Measurements from ENCODE around the gene LDB2.
"Not testable (repeated sequence)": the region's sequence is repeated elsewhere in the genome, so short reads cannot be mapped to it uniquely, and the experiment has no call there.

Gene LDB2

DNA sequence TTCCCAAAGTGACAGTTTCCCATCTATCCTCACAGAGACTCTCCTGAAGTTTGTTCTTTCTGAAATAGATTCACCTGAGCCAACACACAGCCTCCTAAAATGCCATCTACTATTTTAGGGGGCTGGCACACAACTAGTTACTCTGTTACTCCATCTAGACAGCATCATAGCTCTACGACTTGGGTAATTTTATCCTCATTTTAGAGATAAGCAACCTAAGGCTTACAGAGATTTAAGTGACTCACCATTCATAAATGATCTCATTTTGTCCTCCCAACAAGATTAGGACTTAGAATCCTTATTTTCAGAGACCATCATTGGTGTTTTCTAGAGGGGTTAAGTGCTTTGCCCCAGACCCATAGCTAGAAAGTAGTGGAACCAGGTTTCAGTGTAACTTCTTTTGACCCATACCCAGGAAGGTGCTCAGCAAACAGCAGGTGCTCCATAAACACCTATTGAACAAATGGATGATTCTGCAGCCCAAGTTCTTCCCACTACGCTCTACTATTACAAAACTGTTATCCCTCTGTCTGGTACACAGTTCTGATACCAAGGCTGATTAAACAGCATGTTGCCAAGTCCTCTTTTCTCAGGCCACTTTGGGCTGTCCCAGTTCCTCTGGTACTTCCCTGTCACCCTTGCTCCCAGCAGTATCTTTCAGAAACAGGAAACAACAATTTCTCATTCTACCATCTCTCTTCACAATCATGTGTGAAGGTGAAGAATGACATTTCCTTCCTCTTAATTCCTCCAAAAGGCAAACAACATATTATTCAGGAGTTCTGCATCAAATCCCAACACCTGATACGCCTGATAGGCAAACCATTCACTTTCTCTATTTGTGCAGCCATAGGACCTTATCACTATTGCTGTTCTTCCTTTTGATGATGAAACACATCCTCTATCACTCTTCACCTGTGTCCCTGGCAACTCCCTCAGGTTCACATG, 367.5 kb downstream of the LDB2 start:
- Histone ChIP-seq H3K79me2 (ENCODE audit: control insufficient read depth, insufficient read depth, low read length, unreplicated experiment) (no peaks in the 10 kb centered on the region), H3K27me3 (ENCODE audit: insufficient read depth, low read length) (peaks cover 13% of the 10 kb centered on the region; the same call in 1 of the 2 replicates), H3K36me3 (ENCODE audit: insufficient read depth, low read length) (no peaks in the 10 kb centered on the region), H2AFZ (ENCODE audit: low read length, unreplicated experiment) (no peak overlapping the region), H3K4me1 (ENCODE audit: control insufficient read depth, insufficient read depth, low read length, unreplicated experiment) (peaks cover 23% of the 10 kb centered on the region), H3K4me3 (ENCODE audit: low read depth, low read length) (no peak overlapping the region), H3K27ac (ENCODE audit: low read depth, low read length) (no peak overlapping the region)

DNA sequence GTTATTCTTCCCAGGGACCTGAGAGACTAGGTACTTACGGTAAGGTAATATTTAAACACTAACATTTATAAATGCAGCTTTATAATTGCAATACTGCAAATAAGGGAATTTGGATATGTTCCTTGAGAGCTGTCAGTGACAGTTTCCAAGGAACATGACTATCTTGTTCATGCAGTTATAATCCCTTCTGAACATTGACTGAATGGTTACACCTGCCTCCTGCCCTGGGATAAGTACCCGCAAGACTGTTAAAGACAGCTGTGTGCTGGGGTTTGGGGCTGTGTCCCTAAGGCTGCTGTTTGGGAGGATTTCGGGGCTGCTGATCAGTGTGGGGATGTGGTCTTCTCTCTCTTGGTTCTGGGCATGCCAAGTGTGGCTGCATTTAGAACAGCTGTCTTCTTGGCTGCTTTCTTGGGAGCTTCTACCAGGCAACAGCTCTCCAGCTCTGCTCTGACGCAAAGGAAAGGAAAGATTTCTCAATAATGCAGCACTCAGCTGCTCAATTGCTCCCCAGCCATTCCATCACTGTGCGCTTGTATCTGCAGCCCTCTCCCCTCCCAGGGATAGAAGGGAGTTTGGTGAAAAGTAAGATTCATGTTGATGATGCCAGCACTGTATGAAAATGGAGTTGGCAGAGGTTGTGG, 373.4 kb downstream of the LDB2 start:
- Histone ChIP-seq H3K36me3 (ENCODE audit: insufficient read depth, low read length) (no peaks in the 10 kb centered on the region), H3K79me2 (ENCODE audit: control insufficient read depth, insufficient read depth, low read length, unreplicated experiment) (no peaks in the 10 kb centered on the region), H3K27me3 (ENCODE audit: insufficient read depth, low read length) (peaks cover 30% of the 10 kb centered on the region), H3K4me1 (ENCODE audit: control insufficient read depth, insufficient read depth, low read length, unreplicated experiment) (no peaks in the 10 kb centered on the region), H2AFZ (ENCODE audit: low read length, unreplicated experiment) (no peak overlapping the region), H3K27ac (ENCODE audit: low read depth, low read length) (no peak overlapping the region), H3K4me3 (ENCODE audit: low read depth, low read length) (no peak overlapping the region)

DNA sequence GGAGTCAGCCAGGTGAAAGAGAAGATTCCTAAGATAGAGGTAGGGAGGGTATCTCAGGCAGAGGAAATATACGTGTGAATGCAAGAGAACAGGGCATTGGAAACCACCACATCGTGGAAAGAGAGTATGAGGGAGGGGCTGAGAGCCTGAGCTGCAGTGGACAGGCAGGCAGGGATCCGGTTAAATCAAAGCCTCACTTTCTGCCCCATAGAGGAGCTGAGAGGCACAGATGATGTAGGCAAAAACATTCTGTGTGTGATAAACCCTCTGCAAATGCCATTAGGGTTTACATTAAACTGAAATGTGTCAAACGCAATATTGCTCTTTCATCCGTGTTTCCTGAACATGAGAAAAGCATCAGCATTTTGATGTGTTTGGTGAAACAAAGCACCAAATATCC, 374.0 kb downstream of the LDB2 start:
- H3K79me2 ChIP-seq (ENCODE audit: control insufficient read depth, insufficient read depth, low read length, unreplicated experiment), result no peaks in the 10 kb centered on the region
- no peaks in the 10 kb centered on the region for H3K4me1 ChIP-seq (ENCODE audit: control insufficient read depth, insufficient read depth, low read length, unreplicated experiment)
- H3K27me3 ChIP-seq (ENCODE audit: insufficient read depth, low read length), result peaks cover 24% of the 10 kb centered on the region

DNA sequence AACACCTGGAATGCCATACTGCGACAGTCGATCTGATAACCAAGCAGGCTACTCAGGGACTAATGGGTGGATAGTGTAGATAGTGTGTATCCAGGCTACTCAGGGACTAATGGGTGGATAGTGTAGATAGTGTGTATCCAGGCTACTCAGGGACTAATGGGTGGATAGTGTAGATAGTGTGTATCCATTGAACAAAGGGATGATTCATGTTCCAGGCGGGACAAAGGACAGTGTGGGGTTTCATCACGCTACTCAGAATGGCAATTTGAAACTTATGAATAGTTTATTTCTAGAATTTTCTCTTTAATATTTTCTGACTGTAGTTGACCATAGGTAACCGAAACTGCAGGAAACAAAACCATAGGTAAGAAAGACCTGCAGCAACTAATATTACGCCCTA, 374.9 kb downstream of the LDB2 start:
- H3K27me3 ChIP-seq (ENCODE audit: insufficient read depth, low read length), result peaks cover 24% of the 10 kb centered on the region
- not testable (repeated sequence) for H2AFZ ChIP-seq (ENCODE audit: low read length, unreplicated experiment); H3K79me2 ChIP-seq (ENCODE audit: control insufficient read depth, insufficient read depth, low read length, unreplicated experiment); H3K4me3 ChIP-seq (ENCODE audit: low read depth, low read length); H3K4me1 ChIP-seq (ENCODE audit: control insufficient read depth, insufficient read depth, low read length, unreplicated experiment); H3K27ac ChIP-seq (ENCODE audit: low read depth, low read length); H3K36me3 ChIP-seq (ENCODE audit: insufficient read depth, low read length)

More for the DNA sequence above, 374.0 kb downstream of the LDB2 start:
- Histone ChIP-seq H2AFZ (ENCODE audit: low read length, unreplicated experiment) (no peak overlapping the region), H3K27ac (ENCODE audit: low read depth, low read length) (no peak overlapping the region), H3K4me3 (ENCODE audit: low read depth, low read length) (no peak overlapping the region), H3K36me3 (ENCODE audit: insufficient read depth, low read length) (no peaks in the 10 kb centered on the region)

DNA sequence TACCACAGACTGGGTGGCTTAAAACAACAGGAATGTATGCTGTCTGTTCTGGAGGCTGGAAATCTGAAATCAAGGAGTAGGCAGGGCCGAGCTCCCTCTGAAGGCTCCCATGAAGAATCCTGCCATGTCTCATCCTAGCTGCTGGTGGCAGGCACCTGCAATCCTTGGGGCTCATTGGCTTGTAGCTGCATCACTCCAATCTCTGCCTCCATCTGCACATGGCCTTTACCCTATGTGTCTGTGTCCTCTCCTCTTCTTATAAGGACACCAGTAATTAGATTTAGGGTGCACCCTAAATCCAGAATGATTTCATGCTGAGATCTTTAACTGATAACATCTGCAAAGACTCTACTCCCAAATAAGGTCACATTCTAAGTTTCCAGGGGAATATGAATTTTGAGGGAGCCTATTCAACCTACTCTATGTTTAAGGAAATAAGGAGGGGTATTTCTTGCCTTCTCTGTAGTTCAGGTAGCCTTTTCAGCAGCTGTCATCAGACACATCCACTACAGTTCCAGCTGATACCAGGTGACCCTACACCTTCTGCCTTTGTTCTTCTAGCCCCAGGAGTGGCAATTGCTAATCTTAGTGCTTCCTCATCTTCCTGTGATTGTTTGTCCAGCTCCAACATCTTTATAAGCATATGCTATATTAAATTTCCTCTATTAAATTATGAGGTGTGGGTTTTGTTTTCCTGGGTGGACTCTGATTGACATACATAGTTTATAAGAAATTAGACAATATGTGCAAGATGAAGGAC, 377.1 kb downstream of the LDB2 start:
- Histone ChIP-seq H3K4me3 (ENCODE audit: low read depth, low read length) (no peak overlapping the region), H3K27ac (ENCODE audit: low read depth, low read length) (no peak overlapping the region), H3K79me2 (ENCODE audit: control insufficient read depth, insufficient read depth, low read length, unreplicated experiment) (no peaks in the 10 kb centered on the region), H2AFZ (ENCODE audit: low read length, unreplicated experiment) (no peak overlapping the region), H3K4me1 (ENCODE audit: control insufficient read depth, insufficient read depth, low read length, unreplicated experiment) (no peaks in the 10 kb centered on the region), H3K27me3 (ENCODE audit: insufficient read depth, low read length) (peaks cover 22% of the 10 kb centered on the region), H3K36me3 (ENCODE audit: insufficient read depth, low read length) (no peaks in the 10 kb centered on the region)

DNA sequence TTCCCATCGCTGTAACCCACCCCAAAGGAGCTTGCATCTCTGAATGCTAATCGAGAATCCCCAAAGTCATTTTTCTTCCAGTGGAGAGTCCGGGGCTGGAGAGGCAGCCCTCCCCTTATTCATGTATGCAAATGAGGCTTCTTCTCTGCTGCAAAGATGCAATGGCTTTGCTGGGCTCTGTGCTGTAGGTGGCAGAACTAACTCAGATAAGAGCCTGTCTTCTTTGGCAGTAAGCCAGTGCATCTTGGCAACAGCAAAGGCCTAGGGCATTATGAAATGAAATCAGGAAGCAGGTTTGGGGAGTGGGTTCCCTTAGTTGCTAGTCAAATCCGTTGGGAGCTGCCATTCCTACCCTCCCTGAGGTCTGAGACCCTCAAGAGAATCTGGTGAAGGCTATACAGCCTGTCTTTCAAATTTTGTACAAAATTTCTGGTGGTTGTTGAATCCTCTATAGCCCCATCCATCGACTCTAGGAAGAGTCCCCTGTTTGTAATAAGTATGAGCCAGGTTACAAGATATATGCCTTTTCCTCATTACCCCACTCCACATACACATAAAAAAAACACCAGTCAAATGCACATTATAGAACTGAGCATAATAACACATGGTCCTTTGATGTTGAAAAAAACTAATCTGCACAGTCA, 381.5 kb downstream of the LDB2 start:
- no peak overlapping the region for H3K27ac ChIP-seq (ENCODE audit: low read depth, low read length)
- no peak overlapping the region for H3K4me3 ChIP-seq (ENCODE audit: low read depth, low read length)
- no peaks in the 10 kb centered on the region for H3K4me1 ChIP-seq (ENCODE audit: control insufficient read depth, insufficient read depth, low read length, unreplicated experiment)
- no peak overlapping the region for H2AFZ ChIP-seq (ENCODE audit: low read length, unreplicated experiment)
- H3K79me2 ChIP-seq (ENCODE audit: control insufficient read depth, insufficient read depth, low read length, unreplicated experiment), result no peaks in the 10 kb centered on the region
- H3K36me3 ChIP-seq (ENCODE audit: insufficient read depth, low read length), result no peaks in the 10 kb centered on the region
- H3K27me3 ChIP-seq (ENCODE audit: insufficient read depth, low read length), result no peaks in the 10 kb centered on the region

DNA sequence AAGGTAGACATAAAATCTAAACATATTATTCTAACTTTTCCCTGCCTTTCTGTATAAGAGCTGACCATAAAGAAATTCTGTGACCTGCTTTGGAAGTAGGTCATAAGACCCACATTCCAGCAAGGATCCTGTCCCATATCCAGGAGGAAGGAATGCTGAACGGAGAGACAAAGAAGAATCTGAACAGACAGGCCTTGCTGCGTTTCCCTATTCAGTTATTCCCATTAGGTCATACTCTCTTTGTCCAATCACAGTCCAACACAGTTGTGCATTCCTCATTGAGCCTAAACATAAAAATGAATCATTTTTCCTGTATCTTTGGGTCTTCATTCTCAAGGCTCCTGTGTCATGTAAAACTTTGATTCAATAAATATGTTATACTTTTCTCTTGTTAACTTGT, 384.6 kb downstream of the LDB2 start:
- no peak overlapping the region for H2AFZ ChIP-seq (ENCODE audit: low read length, unreplicated experiment)
- H3K27me3 ChIP-seq (ENCODE audit: insufficient read depth, low read length), result no peaks in the 10 kb centered on the region

DNA sequence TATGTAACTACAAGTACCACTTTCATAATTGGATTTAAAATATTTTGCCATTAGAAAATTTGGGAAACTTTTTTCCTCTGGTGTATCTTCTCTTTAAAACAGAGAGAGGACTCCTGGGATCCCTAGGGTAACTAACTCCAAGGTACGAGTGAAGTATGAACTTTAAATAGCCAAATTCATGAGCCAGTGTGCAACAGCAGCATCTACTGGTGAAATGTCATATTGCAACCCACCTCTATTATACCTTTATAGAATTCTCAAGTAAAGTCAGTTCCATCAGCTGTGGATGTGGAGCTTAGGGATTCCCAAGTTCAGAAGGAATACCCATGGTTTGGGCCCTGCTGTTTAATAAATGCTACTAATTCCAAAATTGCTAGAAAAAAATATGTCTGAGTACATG, 389.5 kb downstream of the LDB2 start:
- no peaks in the 10 kb centered on the region for H3K79me2 ChIP-seq (ENCODE audit: control insufficient read depth, insufficient read depth, low read length, unreplicated experiment)
- H2AFZ ChIP-seq (ENCODE audit: low read length, unreplicated experiment), result no peak overlapping the region
- no peaks in the 10 kb centered on the region for H3K4me1 ChIP-seq (ENCODE audit: control insufficient read depth, insufficient read depth, low read length, unreplicated experiment)
- H3K4me3 ChIP-seq (ENCODE audit: low read depth, low read length), result no peak overlapping the region
- H3K27me3 ChIP-seq (ENCODE audit: insufficient read depth, low read length), result no peaks in the 10 kb centered on the region
- H3K27ac ChIP-seq (ENCODE audit: low read depth, low read length), result no peak overlapping the region
- H3K36me3 ChIP-seq (ENCODE audit: insufficient read depth, low read length), result no peaks in the 10 kb centered on the region

More for the DNA sequence above, 384.6 kb downstream of the LDB2 start:
- H3K79me2 ChIP-seq (ENCODE audit: control insufficient read depth, insufficient read depth, low read length, unreplicated experiment), result no peaks in the 10 kb centered on the region
- H3K36me3 ChIP-seq (ENCODE audit: insufficient read depth, low read length), result no peaks in the 10 kb centered on the region
- no peak overlapping the region for H3K27ac ChIP-seq (ENCODE audit: low read depth, low read length)
- no peak overlapping the region for H3K4me3 ChIP-seq (ENCODE audit: low read depth, low read length)
- H3K4me1 ChIP-seq (ENCODE audit: control insufficient read depth, insufficient read depth, low read length, unreplicated experiment), result no peaks in the 10 kb centered on the region

DNA sequence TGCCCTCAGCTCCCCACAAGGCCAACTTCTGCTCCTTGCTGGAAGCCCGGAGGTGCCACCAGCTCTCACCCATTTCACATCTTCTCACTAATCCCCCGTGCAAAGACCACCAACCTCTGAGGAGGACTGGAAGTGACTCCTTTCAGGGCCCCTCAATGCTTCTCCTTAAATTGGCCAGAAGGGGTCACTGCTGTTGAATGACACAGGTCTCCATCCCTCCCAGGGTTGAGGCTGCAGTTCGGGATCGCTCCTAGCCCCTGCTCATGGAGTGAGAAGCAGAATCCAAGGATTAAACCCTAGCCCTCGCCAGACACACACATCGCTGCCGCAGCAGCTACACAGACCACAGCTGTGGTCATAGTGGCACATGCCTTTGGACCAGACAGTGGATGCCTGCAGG, 392.7 kb downstream of the LDB2 start:
- no peak overlapping the region for H3K27ac ChIP-seq (ENCODE audit: low read depth, low read length)
- H3K79me2 ChIP-seq (ENCODE audit: control insufficient read depth, insufficient read depth, low read length, unreplicated experiment), result no peaks in the 10 kb centered on the region
- H3K27me3 ChIP-seq (ENCODE audit: insufficient read depth, low read length), result no peaks in the 10 kb centered on the region
- no peaks in the 10 kb centered on the region for H3K4me1 ChIP-seq (ENCODE audit: control insufficient read depth, insufficient read depth, low read length, unreplicated experiment)
- no peaks in the 10 kb centered on the region for H3K36me3 ChIP-seq (ENCODE audit: insufficient read depth, low read length)
- H2AFZ ChIP-seq (ENCODE audit: low read length, unreplicated experiment), result no peak overlapping the region
- no peak overlapping the region for H3K4me3 ChIP-seq (ENCODE audit: low read depth, low read length)

DNA sequence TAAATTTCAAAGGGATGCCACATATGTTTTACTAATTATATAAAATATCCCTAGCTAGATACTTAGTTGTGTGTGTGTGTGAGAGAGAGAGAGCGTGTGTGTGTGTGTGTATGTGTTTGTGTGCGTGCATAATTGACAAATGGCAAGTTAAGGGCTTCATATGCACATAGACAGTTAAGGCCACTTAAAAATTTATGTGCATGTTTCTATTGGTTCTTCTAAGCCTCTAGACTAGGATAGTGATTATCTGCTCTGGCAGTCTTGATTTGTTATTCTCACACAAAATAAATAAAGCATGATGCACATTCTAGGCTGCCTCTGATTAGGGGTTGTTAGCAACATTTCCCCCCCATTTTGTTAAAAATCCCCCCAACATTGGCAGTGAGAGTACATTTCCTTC, 393.2 kb downstream of the LDB2 start:
- no peaks in the 10 kb centered on the region for H3K36me3 ChIP-seq (ENCODE audit: insufficient read depth, low read length)
- no peaks in the 10 kb centered on the region for H3K27me3 ChIP-seq (ENCODE audit: insufficient read depth, low read length)
- H3K4me3 ChIP-seq (ENCODE audit: low read depth, low read length), result no peak overlapping the region
- H3K4me1 ChIP-seq (ENCODE audit: control insufficient read depth, insufficient read depth, low read length, unreplicated experiment), result no peaks in the 10 kb centered on the region
- no peak overlapping the region for H2AFZ ChIP-seq (ENCODE audit: low read length, unreplicated experiment)
- no peaks in the 10 kb centered on the region for H3K79me2 ChIP-seq (ENCODE audit: control insufficient read depth, insufficient read depth, low read length, unreplicated experiment)
- H3K27ac ChIP-seq (ENCODE audit: low read depth, low read length), result no peak overlapping the region
